GM12878 (cell line): ENCODE data around the gene MYF6.

Experiments
- CBFB ChIP-seq: IDR thresholded peaks from 2 replicates; pipeline ENCODE4 v1.6.1; 2016; ENCODE audit warnings: antibody characterized with exemption, low read depth
- CREM ChIP-seq: IDR thresholded peaks from 2 replicates; pipeline ENCODE4 v1.6.1; 2014; ENCODE audit warnings: antibody characterized with exemption, low read depth
- EGR1 ChIP-seq, 2 experiments: IDR thresholded peaks; 1 replicate in 1 of 2; 2 replicates in 1 of 2; pipeline ENCODE4 v1.6.1; 2011 to 2012; ENCODE audit warnings: low read depth in 2 of 2, low read length in 2 of 2, borderline replicate concordance in 1 of 2, mild to moderate bottlenecking in 1 of 2, moderate library complexity in 1 of 2
- EZH2 ChIP-seq: IDR thresholded peaks from 2 replicates; pipeline ENCODE4 v1.6.1; 2012; ENCODE audit warnings: low read depth, mild to moderate bottlenecking, control low read depth, inconsistent platforms, low read length, borderline replicate concordance; ENCODE audit not compliant: control insufficient read depth
- POLR2AphosphoS5 ChIP-seq: IDR thresholded peaks from 2 replicates; pipeline ENCODE4 v1.6.1; 2011; ENCODE audit warnings: mild to moderate bottlenecking, low read length, inconsistent platforms
- RAD21 ChIP-seq: IDR thresholded peaks from 2 replicates; pipeline ENCODE4 v1.6.1; 2011; ENCODE audit warnings: mild to moderate bottlenecking, low read depth, low read length, moderate library complexity; ENCODE audit not compliant: insufficient read depth
- SIN3A ChIP-seq: IDR thresholded peaks from 2 replicates; pipeline ENCODE4 v1.6.1; 2012; ENCODE audit warnings: low read depth, low read length, improper control_type of control experiment
- TCF3 ChIP-seq: IDR thresholded peaks from 2 replicates; pipeline ENCODE4 v1.6.1; 2012; ENCODE audit warnings: low read depth, mild to moderate bottlenecking, low read length, borderline replicate concordance; ENCODE audit not compliant: insufficient read depth
- ZBED1 ChIP-seq: IDR thresholded peaks from 2 replicates; pipeline ENCODE4 v1.6.1; 2016; ENCODE audit warnings: borderline replicate concordance
- ZBTB4 ChIP-seq: fragments of 450-650 bp; formaldehyde crosslinking; IDR thresholded peaks from 2 replicates; pipeline ENCODE4 v1.4.0; 2022; ENCODE audit warnings: mild to moderate bottlenecking, moderate library complexity
- ZNF274 ChIP-seq: IDR thresholded peaks from one replicate; pipeline ENCODE4 v1.8.0; 2011; ENCODE audit not compliant: insufficient read length, insufficient read depth
- TF ChIP-seq, protein P1 (sequence below), 3 experiments: IDR thresholded peaks in 2 of 3; conservative IDR thresholded peaks in 1 of 3; 2 replicates each; pipeline ENCODE4 v1.5.1; 2011; ENCODE audit warnings: low read depth in 3 of 3, low read length in 3 of 3, mild to moderate bottlenecking in 3 of 3, control low read depth in 2 of 3, moderate library complexity in 2 of 3, inconsistent platforms in 1 of 3, mixed read lengths in 1 of 3; ENCODE audit not compliant: control insufficient read depth in 2 of 3, insufficient read depth in 1 of 3; ENCODE audit errors: extremely low read depth in 1 of 3
- TF ChIP-seq, protein P2 (sequence below): fragments of 450-650 bp; formaldehyde crosslinking; IDR thresholded peaks from 2 replicates; pipeline ENCODE4 v1.4.0; 2020; ENCODE audit warnings: mild to moderate bottlenecking, moderate library complexity

- TF ChIP-seq SIN3A (no peak), EGR1 (IDR thresholded peaks at IDR 0.05; ENCODE audit: borderline replicate concordance in 1 of 2, low read depth in 2 of 2, low read length in 2 of 2) (no peak), TCF3 (no peak), ZBED1 (no peak), CBFB (no peak), ZNF274 (no peak), CREM (no peak), POLR2AphosphoS5 (no peak), EZH2 (no peak), ZBTB4 (no peak), RAD21 (no peak)
- TF ChIP-seq, protein P1, sequence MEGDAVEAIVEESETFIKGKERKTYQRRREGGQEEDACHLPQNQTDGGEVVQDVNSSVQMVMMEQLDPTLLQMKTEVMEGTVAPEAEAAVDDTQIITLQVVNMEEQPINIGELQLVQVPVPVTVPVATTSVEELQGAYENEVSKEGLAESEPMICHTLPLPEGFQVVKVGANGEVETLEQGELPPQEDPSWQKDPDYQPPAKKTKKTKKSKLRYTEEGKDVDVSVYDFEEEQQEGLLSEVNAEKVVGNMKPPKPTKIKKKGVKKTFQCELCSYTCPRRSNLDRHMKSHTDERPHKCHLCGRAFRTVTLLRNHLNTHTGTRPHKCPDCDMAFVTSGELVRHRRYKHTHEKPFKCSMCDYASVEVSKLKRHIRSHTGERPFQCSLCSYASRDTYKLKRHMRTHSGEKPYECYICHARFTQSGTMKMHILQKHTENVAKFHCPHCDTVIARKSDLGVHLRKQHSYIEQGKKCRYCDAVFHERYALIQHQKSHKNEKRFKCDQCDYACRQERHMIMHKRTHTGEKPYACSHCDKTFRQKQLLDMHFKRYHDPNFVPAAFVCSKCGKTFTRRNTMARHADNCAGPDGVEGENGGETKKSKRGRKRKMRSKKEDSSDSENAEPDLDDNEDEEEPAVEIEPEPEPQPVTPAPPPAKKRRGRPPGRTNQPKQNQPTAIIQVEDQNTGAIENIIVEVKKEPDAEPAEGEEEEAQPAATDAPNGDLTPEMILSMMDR (IDR thresholded peaks at IDR 0.05 in 2 of 3, conservative IDR thresholded peaks at IDR 0.05 in 1 of 3; ENCODE audit: control insufficient read depth in 2 of 3, extremely low read depth in 1 of 3, insufficient read depth in 1 of 3, low read depth in 3 of 3, low read length in 3 of 3), result no peak
- TF ChIP-seq, protein P2, sequence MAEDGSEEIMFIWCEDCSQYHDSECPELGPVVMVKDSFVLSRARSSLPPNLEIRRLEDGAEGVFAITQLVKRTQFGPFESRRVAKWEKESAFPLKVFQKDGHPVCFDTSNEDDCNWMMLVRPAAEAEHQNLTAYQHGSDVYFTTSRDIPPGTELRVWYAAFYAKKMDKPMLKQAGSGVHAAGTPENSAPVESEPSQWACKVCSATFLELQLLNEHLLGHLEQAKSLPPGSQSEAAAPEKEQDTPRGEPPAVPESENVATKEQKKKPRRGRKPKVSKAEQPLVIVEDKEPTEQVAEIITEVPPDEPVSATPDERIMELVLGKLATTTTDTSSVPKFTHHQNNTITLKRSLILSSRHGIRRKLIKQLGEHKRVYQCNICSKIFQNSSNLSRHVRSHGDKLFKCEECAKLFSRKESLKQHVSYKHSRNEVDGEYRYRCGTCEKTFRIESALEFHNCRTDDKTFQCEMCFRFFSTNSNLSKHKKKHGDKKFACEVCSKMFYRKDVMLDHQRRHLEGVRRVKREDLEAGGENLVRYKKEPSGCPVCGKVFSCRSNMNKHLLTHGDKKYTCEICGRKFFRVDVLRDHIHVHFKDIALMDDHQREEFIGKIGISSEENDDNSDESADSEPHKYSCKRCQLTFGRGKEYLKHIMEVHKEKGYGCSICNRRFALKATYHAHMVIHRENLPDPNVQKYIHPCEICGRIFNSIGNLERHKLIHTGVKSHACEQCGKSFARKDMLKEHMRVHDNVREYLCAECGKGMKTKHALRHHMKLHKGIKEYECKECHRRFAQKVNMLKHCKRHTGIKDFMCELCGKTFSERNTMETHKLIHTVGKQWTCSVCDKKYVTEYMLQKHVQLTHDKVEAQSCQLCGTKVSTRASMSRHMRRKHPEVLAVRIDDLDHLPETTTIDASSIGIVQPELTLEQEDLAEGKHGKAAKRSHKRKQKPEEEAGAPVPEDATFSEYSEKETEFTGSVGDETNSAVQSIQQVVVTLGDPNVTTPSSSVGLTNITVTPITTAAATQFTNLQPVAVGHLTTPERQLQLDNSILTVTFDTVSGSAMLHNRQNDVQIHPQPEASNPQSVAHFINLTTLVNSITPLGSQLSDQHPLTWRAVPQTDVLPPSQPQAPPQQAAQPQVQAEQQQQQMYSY, result no peak
Observed at GRCh38 chr12:80745851-80746505, 38.5 kb downstream of the MYF6 start.
